Natural killer cell (primary cell): Measurements from ENCODE around the gene CXCL6. TPM values are rescaled to one million over a fixed set of nuclear protein-coding genes. Genes with fewer than 3 reads are reported as not detected.

ENCODE experiments used
- ATAC-seq, 3 donors: fragments of 150-1000 bp in 2 of 3; fragments of 200-7000 bp in 1 of 3; cut with Tn5 transposase; 1 replicate in 1 of 3; 2 replicates in 2 of 3; pipeline ENCODE4 v1.10.0; 2021; ENCODE audit warnings: mild to moderate bottlenecking in 2 of 3, moderate library complexity in 2 of 3
- DNase-seq, 2 donors: peaks; one replicate each; pipeline versions ENCODE4 v3.0.0 to v3.0.0-alpha.2; 2013 to 2021; ENCODE audit warnings: mixed read lengths in 1 of 2
- H3K27ac ChIP-seq: one replicate; pipeline ENCODE4 v1.5.1; 2013; ENCODE audit warnings: mild to moderate bottlenecking, low read length
- H3K27me3 ChIP-seq: one replicate; pipeline ENCODE4 v1.6.1; 2013; ENCODE audit warnings: low read length; ENCODE audit not compliant: control insufficient read depth, insufficient read depth
- H3K36me3 ChIP-seq: one replicate; pipeline ENCODE4 v1.6.1; 2013; ENCODE audit warnings: low read length; ENCODE audit not compliant: control insufficient read depth, insufficient read depth
- H3K4me1 ChIP-seq: one replicate; pipeline ENCODE4 v1.6.1; 2013; ENCODE audit warnings: low read length; ENCODE audit not compliant: control insufficient read depth, insufficient read depth
- H3K4me3 ChIP-seq: one replicate; pipeline ENCODE4 v1.5.1; 2013; ENCODE audit warnings: low read length
- H3K9me3 ChIP-seq: one replicate; pipeline ENCODE4 v1.6.1; 2013; ENCODE audit warnings: low read length; ENCODE audit not compliant: control insufficient read depth, insufficient read depth
- H3K27ac Mint-ChIP-seq, 2 donors: one replicate each; pipeline ENCODE4 v1.8.0; 2022; ENCODE audit warnings: mild to moderate bottlenecking in 2 of 2, mixed read lengths in 2 of 2, moderate library complexity in 1 of 2
- H3K27me3 Mint-ChIP-seq, 2 donors: one replicate each; pipeline ENCODE4 v1.8.0; 2022; ENCODE audit warnings: low read depth in 2 of 2, mixed read lengths in 2 of 2
- H3K36me3 Mint-ChIP-seq: one replicate; pipeline ENCODE4 v1.8.0; 2022; ENCODE audit warnings: mixed read lengths
- H3K4me1 Mint-ChIP-seq, 2 donors: one replicate each; pipeline ENCODE4 v1.8.0; 2022; ENCODE audit warnings: mixed read lengths in 2 of 2
- H3K4me3 Mint-ChIP-seq: one replicate; pipeline ENCODE4 v1.8.0; 2022; ENCODE audit warnings: mild to moderate bottlenecking, moderate library complexity, mixed read lengths
- H3K9me3 Mint-ChIP-seq, 2 donors: one replicate each; pipeline ENCODE4 v1.8.0; 2022; ENCODE audit warnings: mixed read lengths in 2 of 2
- CTCF ChIP-seq: fragments of 200-600 bp; IDR thresholded peaks from one replicate; pipeline ENCODE4 v1.8.0; 2022; ENCODE audit warnings: antibody characterized with exemption
- WGBS: methylation state at CpG from one replicate; pipeline ENCODE4 v1.1.7; 2013; ENCODE audit warnings: missing lambda C conversion rate; ENCODE audit not compliant: insufficient coverage; 5-methylcytosine and 5-hydroxymethylcytosine counted together
- intact Hi-C: fragments of 100-400 bp; cut with micrococcal nuclease; formaldehyde crosslinking; loops from one replicate; pipeline ENCODE4 v1.14.2; 2022
- total RNA-seq, 4 donors: library from RNA; stranded (reverse); fragments of 120-200 nt in 1 of 4; gene quantifications; one replicate each; pipeline versions ENCODE4 v1.2.3 to v1.2.4, GENCODE V29; 2013 to 2022

Gene CXCL6
- total RNA-seq, 3 donors from 2014 or later (not counting 1 experiment from before 2014, with no cell fraction given): not detected

- H3K4me3 ChIP-seq: no peak overlapping the region
- H3K27me3 ChIP-seq: no peaks in the 10 kb centered on the region
- DNase-seq: no peak
- no peaks in the 10 kb centered on the region for H3K36me3 ChIP-seq
- no peaks in the 10 kb centered on the region for H3K4me1 Mint-ChIP-seq
- no peak overlapping the region for H3K27ac ChIP-seq
- intact Hi-C loops: no loop called here
- H3K36me3 Mint-ChIP-seq: no peaks in the 10 kb centered on the region
- no peak overlapping the region for H3K27ac Mint-ChIP-seq
- no peak for TF ChIP-seq CTCF
- H3K4me1 ChIP-seq: peaks cover 6% of the 10 kb centered on the region
- no peak overlapping the region for H3K4me3 Mint-ChIP-seq
- H3K27me3 Mint-ChIP-seq: peaks cover 0 to 10% of the 10 kb centered on the region in 2 donors
- ATAC-seq: no peak
- WGBS: 66% methylated on average over 5 of the region's 5 CpGs
- no peaks in the 10 kb centered on the region for H3K9me3 ChIP-seq
- no peaks in the 10 kb centered on the region for H3K9me3 Mint-ChIP-seq
Observed at GRCh38 chr4:73865431-73866096, 29.1 kb downstream of the CXCL6 start.

GRCh38 chr4:73866246-73866645 is 29.8 kb downstream of the CXCL6 start:
- ATAC-seq: no peak
- no peak for TF ChIP-seq CTCF

GRCh38 chr4:73867783-73868182 is 31.3 kb downstream of the CXCL6 start:
- no peak overlapping the region for H3K27ac ChIP-seq
- WGBS: 90% methylated on average over 3 of the region's 3 CpGs
- TF ChIP-seq CTCF: no peak
- Mint-ChIP-seq H3K36me3 (no peaks in the 10 kb centered on the region), H3K4me1 (no peaks in the 10 kb centered on the region), H3K27me3 (peaks cover 0 to 10% of the 10 kb centered on the region in 2 donors), H3K9me3 (peaks cover 0 to 2% of the 10 kb centered on the region in 2 donors), H3K4me3 (no peak overlapping the region), H3K27ac (no peak overlapping the region)
- intact Hi-C loops: no loop called here
- H3K36me3 ChIP-seq: no peaks in the 10 kb centered on the region
- peaks cover 6% of the 10 kb centered on the region for H3K4me1 ChIP-seq
- DNase-seq (no peak), ATAC-seq (no peak)
- H3K27me3 ChIP-seq: no peaks in the 10 kb centered on the region
- H3K9me3 ChIP-seq: no peaks in the 10 kb centered on the region
- H3K4me3 ChIP-seq: no peak overlapping the region

More at GRCh38 chr4:73866246-73866645, 29.8 kb downstream of the CXCL6 start:
- H3K4me3 ChIP-seq: no peak overlapping the region
- no peak overlapping the region for H3K27ac ChIP-seq
- WGBS: 78% methylated on average over 1 of the region's 2 CpGs
- H3K27ac Mint-ChIP-seq: no peak overlapping the region
- no peaks in the 10 kb centered on the region for H3K36me3 Mint-ChIP-seq
- H3K4me3 Mint-ChIP-seq: no peak overlapping the region
- no peaks in the 10 kb centered on the region for H3K4me1 Mint-ChIP-seq
- H3K36me3 ChIP-seq: no peaks in the 10 kb centered on the region
- DNase-seq: no peak
- no peaks in the 10 kb centered on the region for H3K9me3 Mint-ChIP-seq
- intact Hi-C loops: no loop called here
- H3K9me3 ChIP-seq: no peaks in the 10 kb centered on the region
- H3K27me3 ChIP-seq: no peaks in the 10 kb centered on the region
- peaks cover 6% of the 10 kb centered on the region for H3K4me1 ChIP-seq
- H3K27me3 Mint-ChIP-seq: peaks cover 0 to 10% of the 10 kb centered on the region in 2 donors
